Subcutaneous abdominal adipose tissue (tissue), 5 donors: ENCODE data around the gene VAV2.

ENCODE experiments used
- H3K27ac ChIP-seq: one replicate; pipeline ENCODE4 v1.7.0; 2013; ENCODE audit warnings: low read depth, mild to moderate bottlenecking, inconsistent platforms, low read length, moderate library complexity
- H3K27me3 ChIP-seq, 5 donors: one replicate each; pipeline ENCODE4 v1.7.0; 2013; ENCODE audit warnings: low read length in 5 of 5, inconsistent platforms in 1 of 5; ENCODE audit not compliant: control insufficient read depth in 5 of 5, insufficient read depth in 4 of 5
- H3K36me3 ChIP-seq, 5 donors: one replicate each; pipeline ENCODE4 v1.7.0; 2013; ENCODE audit warnings: low read length in 5 of 5; ENCODE audit not compliant: control insufficient read depth in 5 of 5, insufficient read depth in 5 of 5
- H3K4me1 ChIP-seq, 5 donors: one replicate each; pipeline ENCODE4 v1.7.0; 2013; ENCODE audit warnings: low read length in 5 of 5, mild to moderate bottlenecking in 3 of 5, moderate library complexity in 1 of 5; ENCODE audit not compliant: control insufficient read depth in 5 of 5, insufficient read depth in 5 of 5
- H3K4me3 ChIP-seq, 5 donors: one replicate each; pipeline ENCODE4 v1.7.0; 2013; ENCODE audit warnings: low read length in 5 of 5, low read depth in 1 of 5
- H3K9ac ChIP-seq, 5 donors: one replicate each; pipeline ENCODE4 v1.7.0; 2013; ENCODE audit warnings: low read length in 5 of 5, mild to moderate bottlenecking in 4 of 5, moderate library complexity in 3 of 5
- H3K9me3 ChIP-seq, 5 donors: one replicate each; pipeline ENCODE4 v1.7.0; 2013; ENCODE audit warnings: low read length in 5 of 5; ENCODE audit not compliant: control insufficient read depth in 5 of 5
- donor health status: healthy.
- donor health status: healthy.
- donor health status: healthy.
- donor health status: healthy.
- donor health status: healthy.

The VAV2 gene

DNA sequence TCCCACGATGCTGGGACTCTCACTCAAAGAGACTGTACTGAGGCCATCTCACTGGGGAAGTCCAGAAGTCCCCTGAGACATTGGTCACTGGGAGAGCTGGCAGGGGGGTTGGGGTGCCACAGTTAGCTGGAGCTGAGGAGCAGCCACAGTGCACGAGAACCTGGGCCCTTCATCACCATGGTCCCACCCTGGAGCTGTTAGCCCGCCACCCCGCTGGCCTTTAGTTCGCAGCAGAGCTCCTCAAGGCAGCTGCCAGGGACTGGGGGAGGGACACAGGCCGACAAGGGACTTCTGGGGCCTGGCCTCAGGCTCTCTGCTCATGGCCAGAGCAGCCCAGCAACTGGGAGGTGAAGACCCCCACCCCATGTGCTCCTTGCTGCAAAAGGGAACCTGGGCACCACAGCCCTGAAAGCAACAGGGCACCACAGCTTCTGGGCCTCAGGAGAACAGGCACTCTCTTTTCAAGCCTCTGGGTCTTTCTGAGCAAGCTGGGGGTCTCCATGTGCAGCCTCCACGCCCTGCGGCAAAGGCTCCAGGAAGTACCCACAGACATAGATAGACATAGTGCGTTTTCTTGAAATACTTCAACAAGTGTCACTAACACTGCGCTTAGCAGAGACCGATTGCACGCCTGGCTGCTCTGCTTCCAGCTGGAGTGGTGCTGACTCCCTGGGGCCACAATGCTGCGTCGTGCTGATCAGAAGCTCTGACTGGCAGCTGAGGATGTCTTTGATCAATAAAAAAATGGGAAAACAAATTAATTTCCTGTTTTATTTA, 46.0 kb downstream of the VAV2 start:
- Histone ChIP-seq H3K9me3 (no peaks in the 10 kb centered on the region), H3K4me1 (peaks cover 0 to 29% (median 7%) of the 10 kb centered on the region in 5 donors), H3K4me3 (no peak overlapping the region), H3K36me3 (peaks cover 0 to 3% (median 0%) of the 10 kb centered on the region in 5 donors), H3K27ac (no peak overlapping the region), H3K27me3 (peaks cover 0 to 2% (median 0%) of the 10 kb centered on the region in 5 donors), H3K9ac (no peak overlapping the region)

DNA sequence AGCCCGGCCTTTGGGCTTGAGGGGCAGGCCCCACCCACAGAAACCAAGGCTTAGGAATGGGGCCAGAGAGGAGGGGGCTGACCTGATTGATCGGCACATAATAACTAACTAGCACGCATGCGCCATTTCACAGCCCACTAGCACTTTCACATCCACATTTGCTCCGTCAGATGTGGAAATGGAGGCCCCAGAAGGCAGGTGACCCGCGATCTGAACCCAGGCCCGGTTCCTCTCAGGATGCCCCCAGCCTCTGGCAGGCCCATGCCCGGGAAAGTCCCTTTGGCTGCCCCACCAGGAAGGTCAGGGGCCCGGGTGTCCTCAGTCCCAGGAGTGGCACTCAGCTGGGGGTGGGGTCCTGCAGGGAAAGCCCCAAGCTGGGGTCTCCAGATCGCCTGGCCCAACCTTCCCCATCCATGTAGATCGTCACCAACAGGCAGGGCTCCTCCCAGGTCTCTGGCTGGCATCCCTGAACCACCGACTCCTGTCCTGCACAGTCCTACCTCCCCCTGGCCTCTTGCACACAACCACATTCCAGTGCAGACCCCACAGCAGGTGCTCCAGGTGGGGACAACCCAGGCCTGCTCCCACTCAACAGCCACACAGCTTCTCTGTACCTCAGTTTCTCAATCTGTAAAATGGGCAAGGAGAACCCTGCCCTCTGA, 46.7 kb downstream of the VAV2 start:
- H3K9me3 ChIP-seq = no peaks in the 10 kb centered on the region
- H3K27me3 ChIP-seq = peaks cover 0 to 2% (median 0%) of the 10 kb centered on the region in 5 donors
- peaks cover 0 to 26% (median 7%) of the 10 kb centered on the region in 5 donors for H3K4me1 ChIP-seq
- H3K36me3 ChIP-seq = peaks cover 0 to 3% (median 0%) of the 10 kb centered on the region in 5 donors
- H3K9ac ChIP-seq = no peak overlapping the region
- H3K4me3 ChIP-seq = no peak overlapping the region
- no peak overlapping the region for H3K27ac ChIP-seq

DNA sequence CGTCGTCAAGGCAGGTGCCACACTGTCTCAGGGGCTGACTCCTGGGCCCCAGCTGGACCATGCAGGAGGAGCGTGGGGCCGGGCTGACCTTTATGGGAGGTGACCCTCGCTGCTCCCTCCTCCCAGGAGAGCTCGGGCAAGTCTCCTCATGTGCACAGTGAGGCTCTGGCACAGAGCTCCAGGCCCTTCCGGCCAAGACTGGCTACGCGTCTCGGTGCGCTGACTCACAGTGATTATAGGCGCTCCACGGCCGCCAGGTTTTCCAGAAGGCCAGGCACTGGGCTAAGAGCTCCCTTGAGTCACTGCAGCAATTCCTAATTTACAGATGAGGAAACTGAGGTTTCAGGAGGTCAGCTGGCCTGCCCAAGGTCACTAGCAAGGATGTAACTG, 47.4 kb downstream of the VAV2 start:
- Histone ChIP-seq H3K9ac (no peak overlapping the region), H3K4me3 (no peak overlapping the region), H3K27me3 (peaks cover 0 to 2% (median 0%) of the 10 kb centered on the region in 5 donors), H3K9me3 (no peaks in the 10 kb centered on the region), H3K36me3 (peaks cover 0 to 3% (median 0%) of the 10 kb centered on the region in 5 donors), H3K27ac (no peak overlapping the region), H3K4me1 (peaks cover 0 to 26% (median 6%) of the 10 kb centered on the region in 5 donors)

DNA sequence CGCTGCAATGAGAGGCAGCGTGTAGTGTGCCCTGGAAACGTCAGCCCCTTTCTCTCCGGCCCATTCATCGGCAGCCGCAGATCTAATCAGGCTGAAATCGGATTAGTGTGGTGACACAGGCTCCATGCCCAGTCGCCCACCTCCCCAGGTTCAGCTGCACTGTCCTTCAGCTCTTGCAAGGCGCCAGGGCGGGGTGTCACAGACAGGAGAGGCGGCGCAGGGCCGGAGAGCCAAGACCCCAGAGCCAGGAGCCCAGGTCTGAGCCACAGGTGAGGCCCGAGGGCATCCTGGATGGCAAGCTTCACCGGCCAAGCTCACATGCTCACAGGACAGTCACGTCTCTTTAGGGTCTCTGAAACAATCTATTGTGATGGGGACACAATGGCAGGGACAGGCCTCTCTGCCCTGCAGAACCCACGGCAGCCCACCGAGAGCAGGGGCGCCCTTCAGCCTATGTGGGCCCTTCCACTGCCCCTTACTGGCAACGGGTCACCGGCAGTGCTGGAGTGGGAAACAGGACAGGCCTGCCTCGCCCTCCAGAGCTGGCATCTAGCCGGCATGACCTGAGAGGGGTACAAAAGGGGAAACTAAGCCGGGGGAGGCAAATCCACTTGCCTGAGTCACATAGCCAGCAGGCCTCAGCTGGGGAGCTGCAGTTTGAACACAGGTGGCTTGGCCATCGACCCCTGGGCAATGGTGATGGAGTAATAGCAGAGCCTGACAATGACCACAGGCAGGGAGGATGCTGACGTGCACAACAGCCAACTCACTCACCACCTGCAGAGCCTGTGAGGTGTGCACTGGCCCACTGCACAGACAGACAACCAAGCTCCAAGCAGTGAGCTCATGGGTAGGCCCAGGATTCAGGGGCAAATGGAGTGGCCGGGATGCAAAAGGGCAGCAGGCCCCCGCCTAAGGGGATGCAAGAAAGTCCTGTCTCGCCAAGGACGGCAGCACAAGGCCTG, 48.1 kb downstream of the VAV2 start:
- Histone ChIP-seq H3K4me1 (peaks cover 0 to 26% (median 6%) of the 10 kb centered on the region in 5 donors), H3K9ac (no peak overlapping the region), H3K36me3 (peaks cover 0 to 3% (median 0%) of the 10 kb centered on the region in 5 donors), H3K27ac (no peak overlapping the region), H3K9me3 (no peaks in the 10 kb centered on the region), H3K4me3 (no peak overlapping the region), H3K27me3 (no peaks in the 10 kb centered on the region)

DNA sequence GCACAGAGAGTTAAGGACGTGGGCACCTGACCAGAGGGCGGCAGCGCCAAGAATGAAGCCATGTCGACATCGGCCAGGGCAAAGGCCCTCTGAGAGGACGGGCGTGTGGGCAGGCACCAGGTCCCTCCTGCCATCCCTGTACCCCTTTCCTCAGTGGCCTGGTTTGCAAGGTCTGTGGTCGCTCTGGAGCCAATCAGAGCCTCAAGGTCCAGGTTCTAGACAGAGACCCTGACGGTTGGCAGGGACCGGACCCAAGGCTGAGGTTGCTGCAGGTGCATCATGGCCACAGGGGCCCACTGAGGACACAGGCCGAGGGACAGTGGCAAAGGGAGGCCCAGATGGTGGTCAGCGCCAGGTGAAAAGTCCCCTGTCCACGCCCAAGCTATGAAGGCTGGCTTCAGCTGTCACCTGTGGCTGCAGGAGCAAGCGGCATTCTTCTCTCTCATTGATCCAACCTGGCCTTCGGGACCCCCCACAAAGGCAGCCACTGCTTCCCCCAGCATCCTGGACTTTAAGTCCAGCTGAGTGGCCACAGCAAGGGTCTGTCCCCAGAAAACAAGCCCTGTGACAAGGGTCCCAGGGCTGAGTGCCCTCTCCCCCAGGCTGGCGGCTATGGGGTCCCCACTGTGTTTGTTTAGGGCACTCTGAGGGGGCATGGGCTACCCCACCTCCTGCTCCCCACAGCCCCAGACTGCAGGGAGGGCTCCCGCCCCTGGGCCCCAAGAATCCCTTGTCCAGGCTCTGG, 48.9 kb downstream of the VAV2 start:
- H3K27ac ChIP-seq = no peak overlapping the region
- H3K9ac ChIP-seq = no peak overlapping the region
- no peaks in the 10 kb centered on the region for H3K27me3 ChIP-seq
- H3K9me3 ChIP-seq = no peaks in the 10 kb centered on the region
- H3K4me1 ChIP-seq = peaks cover 0 to 20% (median 6%) of the 10 kb centered on the region in 5 donors
- no peak overlapping the region for H3K4me3 ChIP-seq
- peaks cover 0 to 8% (median 4%) of the 10 kb centered on the region in 5 donors for H3K36me3 ChIP-seq

DNA sequence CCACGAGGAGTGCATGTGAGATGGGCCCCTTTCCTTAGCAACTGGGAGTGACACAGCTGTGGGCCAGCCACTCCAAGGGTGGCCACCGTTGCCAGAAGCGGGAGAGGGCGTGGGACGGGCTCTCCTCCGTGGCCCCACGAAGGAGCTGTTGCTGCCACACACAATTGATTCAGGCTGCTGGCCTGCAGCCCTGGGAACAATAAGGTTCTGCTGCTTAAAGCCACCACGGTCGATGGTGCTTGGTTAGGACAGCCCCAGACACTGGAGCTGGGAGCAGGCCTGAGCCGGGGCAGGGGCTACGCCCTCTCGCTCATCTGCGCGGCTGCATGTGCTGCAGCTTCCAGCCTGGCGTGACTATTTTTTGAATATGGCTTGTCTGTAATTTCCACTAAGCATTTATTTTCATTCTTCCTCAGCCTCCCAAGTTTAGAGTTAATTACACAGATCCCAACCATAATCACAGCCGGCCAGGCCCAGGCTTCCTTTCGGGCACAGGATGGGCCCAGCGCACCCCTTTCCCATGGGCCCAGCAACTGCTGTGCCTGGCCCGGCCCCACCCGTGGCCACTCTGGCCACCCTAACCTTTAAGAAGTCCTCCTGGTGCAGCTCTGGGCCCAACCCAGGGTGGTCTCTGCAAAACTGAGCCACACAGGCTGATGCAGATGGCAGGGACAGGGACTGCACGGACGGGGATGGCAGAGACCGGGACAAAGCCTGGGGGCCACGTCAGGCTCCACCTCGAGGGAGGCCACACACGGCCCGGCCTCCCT, 49.7 kb downstream of the VAV2 start:
- Histone ChIP-seq H3K9ac (no peak overlapping the region), H3K27ac (no peak overlapping the region), H3K9me3 (no peaks in the 10 kb centered on the region), H3K4me3 (no peak overlapping the region), H3K4me1 (peaks cover 0 to 15% (median 6%) of the 10 kb centered on the region in 5 donors), H3K36me3 (peaks cover 0 to 16% (median 8%) of the 10 kb centered on the region in 5 donors), H3K27me3 (no peaks in the 10 kb centered on the region)

DNA sequence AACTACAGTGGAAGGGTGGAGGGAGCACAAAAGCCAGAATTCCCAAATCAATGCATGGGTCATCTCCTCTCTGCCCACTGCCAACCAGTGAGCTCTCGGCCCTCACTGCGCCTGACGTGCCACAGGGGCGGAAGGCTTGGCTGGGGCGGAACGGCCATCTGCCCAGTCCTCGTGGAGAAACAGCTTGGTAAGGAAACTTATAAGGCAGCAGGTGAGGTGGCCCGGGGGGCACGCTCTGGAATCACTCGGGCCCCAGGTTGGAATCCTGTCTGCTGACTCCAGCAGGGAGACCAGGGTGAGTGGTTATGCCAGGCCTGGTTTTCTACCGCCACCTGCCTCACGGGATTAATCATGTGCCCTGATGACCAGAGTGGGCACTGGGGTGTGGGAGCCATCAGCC, 52.3 kb downstream of the VAV2 start:
- Histone ChIP-seq H3K4me1 (peaks cover 0 to 18% (median 10%) of the 10 kb centered on the region in 5 donors), H3K36me3 (peaks cover 0 to 18% (median 12%) of the 10 kb centered on the region in 5 donors), H3K9ac (no peak overlapping the region), H3K27ac (no peak overlapping the region), H3K27me3 (peaks cover 0 to 5% (median 3%) of the 10 kb centered on the region in 5 donors), H3K4me3 (no peak overlapping the region), H3K9me3 (no peaks in the 10 kb centered on the region)

DNA sequence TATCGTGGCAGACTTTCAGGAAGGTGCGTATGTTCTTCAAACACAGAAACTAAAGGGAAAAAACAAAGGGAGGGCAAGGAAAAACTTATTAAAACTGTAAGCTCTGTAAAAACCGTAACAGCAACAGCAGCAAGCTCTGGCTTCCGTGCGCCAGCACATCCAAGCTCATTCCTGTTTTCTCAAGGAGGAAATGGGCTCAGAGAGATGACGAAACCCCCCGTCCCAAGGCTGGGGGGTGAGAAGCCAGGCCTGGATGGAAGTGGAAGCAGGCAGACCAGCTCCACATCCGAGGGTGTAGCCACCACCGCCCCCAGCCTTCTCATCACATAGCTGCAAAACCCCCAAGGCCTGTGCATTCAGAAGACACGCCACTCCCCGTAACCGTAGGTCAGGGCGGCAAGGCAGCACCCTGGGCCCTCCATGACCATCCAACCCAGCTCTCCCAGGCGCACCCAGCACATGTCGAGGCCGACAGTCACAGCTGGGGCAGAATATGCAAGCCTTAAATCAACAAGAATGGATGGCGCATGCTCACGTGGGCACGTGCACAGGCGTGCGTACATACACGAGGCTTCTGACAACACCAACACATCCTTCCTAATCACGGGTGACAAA, 52.8 kb downstream of the VAV2 start:
- peaks cover 0 to 14% (median 10%) of the 10 kb centered on the region in 5 donors for H3K4me1 ChIP-seq

More for the DNA sequence above, 52.8 kb downstream of the VAV2 start:
- no peak overlapping the region for H3K9ac ChIP-seq
- peaks cover 0 to 18% (median 12%) of the 10 kb centered on the region in 5 donors for H3K36me3 ChIP-seq
- no peak overlapping the region for H3K4me3 ChIP-seq
- H3K27ac ChIP-seq = no peak overlapping the region
- peaks cover 0 to 5% (median 3%) of the 10 kb centered on the region in 5 donors for H3K27me3 ChIP-seq
- H3K9me3 ChIP-seq = no peaks in the 10 kb centered on the region
